Sigmoid colon (tissue), 7 donors: Measurements from ENCODE around the gene KLHL8. TPM values are rescaled to one million over a fixed set of nuclear protein-coding genes. Genes with fewer than 3 reads are reported as not detected.
A peak's percentile ranks its signal among the peaks of the same experiment; 100 is the strongest.
"Not testable (repeated sequence)": the region's sequence is repeated elsewhere in the genome, so short reads cannot be mapped to it uniquely, and the experiment has no call there.

ENCODE experiments used
- DNase-seq: peaks from one replicate; pipeline ENCODE4 v3.0.0-alpha.2; 2019
- H3K27ac ChIP-seq, 4 donors: fragments of 200-600 bp; sonication (generic); one replicate each; pipeline ENCODE4 v1.5.1; 2016 to 2019; ENCODE audit warnings: mild to moderate bottlenecking in 1 of 4
- H3K27me3 ChIP-seq, 3 donors: fragments of 200-600 bp; sonication (generic); one replicate each; pipeline ENCODE4 v1.5.1; 2019; ENCODE audit warnings: mild to moderate bottlenecking in 1 of 3
- H3K36me3 ChIP-seq, 4 donors: fragments of 200-600 bp; sonication (generic); one replicate each; pipeline ENCODE4 v1.5.1; 2016 to 2019
- H3K4me1 ChIP-seq, 4 donors: fragments of 200-600 bp; sonication (generic); one replicate each; pipeline ENCODE4 v1.5.1; 2017 to 2019
- H3K4me3 ChIP-seq, 4 donors: fragments of 200-600 bp; sonication (generic); one replicate each; pipeline ENCODE4 v1.5.1; 2017 to 2019; ENCODE audit warnings: mild to moderate bottlenecking in 2 of 4, moderate library complexity in 1 of 4
- H3K9me3 ChIP-seq, 4 donors: fragments of 200-600 bp in 3 of 4; sonication (generic) in 3 of 4; one replicate each; pipeline versions ENCODE4 v1.5.1 to v1.6.1; 2013 to 2019
- EP300 ChIP-seq, 4 donors: sonication (generic); formaldehyde crosslinking; IDR thresholded peaks; one replicate each; pipeline ENCODE4 v1.6.1; 2017; ENCODE audit warnings: antibody characterized with exemption in 4 of 4
- POLR2A ChIP-seq, 2 donors: fragments of 450-650 bp; IDR thresholded peaks; one replicate each; pipeline ENCODE4 v1.6.1; 2016; ENCODE audit warnings: antibody characterized with exemption in 2 of 2, mild to moderate bottlenecking in 2 of 2, moderate library complexity in 2 of 2
- POLR2AphosphoS5 ChIP-seq, 4 donors: sonication (generic); formaldehyde crosslinking; IDR thresholded peaks; one replicate each; pipeline ENCODE4 v1.6.1; 2017; ENCODE audit warnings: antibody characterized with exemption in 4 of 4
- WGBS, 2 donors: extraction: QIAGEN DNeasy Blood & Tissue Kit; methylation state at CpG; one replicate each; pipeline ENCODE4 v1.1.7; 2013; 5-methylcytosine and 5-hydroxymethylcytosine counted together
- intact Hi-C: fragments of 100-400 bp; cut with DNase I; formaldehyde crosslinking; loops from one replicate; pipeline ENCODE4 v1.15.1; 2023
- polyA plus RNA-seq, 3 donors: library from polyadenylated mRNA; stranded (reverse); fragments of 200-250 nt; gene quantifications; one replicate each; pipeline ENCODE4 v1.2.3, GENCODE V29; 2013
- total RNA-seq, 4 donors: library from RNA; depleted of rRNA; stranded (reverse); fragments of >200 nt; gene quantifications; one replicate each; pipeline ENCODE4 v1.1.0, GENCODE V29; 2016
- TF ChIP-seq, protein P1 (sequence below), 4 experiments: fragments of 450-650 bp in 3 of 4; fragments of 200-600 bp in 1 of 4; IDR thresholded peaks; one replicate each; pipeline ENCODE4 v1.5.1; 2016 to 2019; ENCODE audit warnings: antibody characterized with exemption in 4 of 4, mild to moderate bottlenecking in 3 of 4, moderate library complexity in 2 of 4
- donor health status: healthy with polysubstance abuse.
- donor health status: Bipolar disorder and iron deficiency.
- donor health status: healthy.

The KLHL8 gene
- total and polyA plus RNA-seq, 7 donors, result 6.4 to 21.4 (median 9.6) TPM

DNA sequence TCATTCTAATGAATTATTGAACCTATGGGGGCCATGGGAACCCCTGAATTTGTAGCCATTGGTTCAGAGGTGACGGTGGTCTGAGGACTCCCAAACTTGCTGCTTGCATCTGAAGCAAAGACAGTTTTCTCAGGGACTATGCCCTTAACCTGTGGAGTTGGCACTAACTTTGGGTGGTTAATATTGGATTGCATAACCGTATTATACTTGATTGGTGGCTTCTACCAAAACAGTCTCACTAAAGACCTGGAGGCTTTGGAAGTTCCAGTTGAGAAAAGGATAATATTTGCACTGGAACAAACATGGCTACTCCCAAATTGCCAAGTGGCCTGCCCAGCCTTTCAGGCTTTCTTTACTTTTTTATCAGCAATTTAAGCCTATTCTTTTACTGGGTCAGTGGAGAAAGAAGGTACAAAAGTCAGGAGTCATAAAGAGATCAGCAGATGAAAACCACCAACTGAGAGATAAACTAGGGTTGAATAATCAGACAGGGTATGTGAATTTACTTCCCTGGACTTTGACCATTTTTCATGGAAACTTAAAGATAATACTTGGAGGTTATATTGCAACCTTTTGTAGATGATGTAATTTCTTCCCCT lies 7.9 kb upstream of the KLHL8 start:
- H3K36me3 ChIP-seq, result no peaks in the 10 kb centered on the region
- intact Hi-C loops, result no loop called here
- H3K4me1 ChIP-seq, result no peaks in the 10 kb centered on the region
- no peaks in the 10 kb centered on the region for H3K9me3 ChIP-seq
- H3K4me3 ChIP-seq, result no peak overlapping the region
- TF ChIP-seq POLR2A (IDR thresholded peaks at IDR 0.05) (no peak), EP300 (IDR thresholded peaks at IDR 0.05) (no peak), POLR2AphosphoS5 (IDR thresholded peaks at IDR 0.05) (no peak)
- TF ChIP-seq, protein P1, sequence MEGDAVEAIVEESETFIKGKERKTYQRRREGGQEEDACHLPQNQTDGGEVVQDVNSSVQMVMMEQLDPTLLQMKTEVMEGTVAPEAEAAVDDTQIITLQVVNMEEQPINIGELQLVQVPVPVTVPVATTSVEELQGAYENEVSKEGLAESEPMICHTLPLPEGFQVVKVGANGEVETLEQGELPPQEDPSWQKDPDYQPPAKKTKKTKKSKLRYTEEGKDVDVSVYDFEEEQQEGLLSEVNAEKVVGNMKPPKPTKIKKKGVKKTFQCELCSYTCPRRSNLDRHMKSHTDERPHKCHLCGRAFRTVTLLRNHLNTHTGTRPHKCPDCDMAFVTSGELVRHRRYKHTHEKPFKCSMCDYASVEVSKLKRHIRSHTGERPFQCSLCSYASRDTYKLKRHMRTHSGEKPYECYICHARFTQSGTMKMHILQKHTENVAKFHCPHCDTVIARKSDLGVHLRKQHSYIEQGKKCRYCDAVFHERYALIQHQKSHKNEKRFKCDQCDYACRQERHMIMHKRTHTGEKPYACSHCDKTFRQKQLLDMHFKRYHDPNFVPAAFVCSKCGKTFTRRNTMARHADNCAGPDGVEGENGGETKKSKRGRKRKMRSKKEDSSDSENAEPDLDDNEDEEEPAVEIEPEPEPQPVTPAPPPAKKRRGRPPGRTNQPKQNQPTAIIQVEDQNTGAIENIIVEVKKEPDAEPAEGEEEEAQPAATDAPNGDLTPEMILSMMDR (IDR thresholded peaks at IDR 0.05), result no peak
- WGBS, 2 donors, result 18 to 74% methylated on average over 2 of the region's 2 CpGs
- no peaks in the 10 kb centered on the region for H3K27me3 ChIP-seq
- no peak for DNase-seq
- H3K27ac ChIP-seq, result no peak overlapping the region

DNA sequence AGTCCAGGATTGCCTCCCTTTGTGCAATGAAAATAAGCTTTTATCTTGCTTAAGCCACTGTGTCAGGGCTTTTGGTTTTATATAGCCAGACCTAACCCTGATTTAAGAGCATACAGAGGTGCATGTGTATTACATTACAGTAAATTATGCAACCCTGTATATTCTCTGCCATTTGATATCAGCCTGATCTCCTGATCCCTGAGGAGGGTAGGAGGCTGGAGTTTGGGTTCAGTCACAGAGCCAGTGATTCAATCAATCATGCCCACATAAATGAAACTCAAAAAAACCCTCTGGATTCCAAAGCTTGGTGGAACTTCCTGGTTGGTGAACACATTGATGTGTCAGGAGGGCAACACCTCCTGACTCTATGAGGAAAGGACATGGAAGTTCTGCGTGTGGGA lies 7.3 kb upstream of the KLHL8 start:
- DNase-seq, result no peak
- TF ChIP-seq EP300 (IDR thresholded peaks at IDR 0.05), result no peak
- TF ChIP-seq, protein P1 (IDR thresholded peaks at IDR 0.05), result no peak
- no peak for TF ChIP-seq POLR2AphosphoS5 (IDR thresholded peaks at IDR 0.05)
- no peak for TF ChIP-seq POLR2A (IDR thresholded peaks at IDR 0.05)
- no peaks in the 10 kb centered on the region for H3K4me1 ChIP-seq
- H3K27me3 ChIP-seq, result no peaks in the 10 kb centered on the region
- WGBS, 2 donors, result 55 to 87% methylated on average over 1 of the region's 1 CpG
- H3K36me3 ChIP-seq, result no peaks in the 10 kb centered on the region
- H3K4me3 ChIP-seq, result no peak overlapping the region
- H3K27ac ChIP-seq, result no peak overlapping the region
- H3K9me3 ChIP-seq, result no peaks in the 10 kb centered on the region
- intact Hi-C loops, result no loop called here

DNA sequence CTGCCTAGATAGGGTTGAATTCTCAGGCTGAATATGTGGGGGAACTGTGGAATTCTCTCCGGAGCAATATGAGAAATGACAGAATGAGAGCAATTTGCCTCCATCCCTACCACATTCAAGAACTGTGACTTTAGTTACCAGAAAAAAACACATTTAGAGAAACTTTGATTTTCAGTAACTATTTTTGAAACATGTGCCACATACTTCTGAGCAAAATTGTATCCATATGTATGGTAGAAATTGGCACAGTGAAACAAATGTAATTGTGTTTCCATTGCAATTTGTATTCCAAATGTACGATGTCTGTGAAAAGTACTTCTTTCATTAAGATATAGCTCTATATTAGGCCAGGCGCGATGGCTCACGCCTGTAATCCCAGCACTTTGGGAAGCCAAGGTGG lies 5.5 kb upstream of the KLHL8 start:
- Histone ChIP-seq H3K27me3 (no peaks in the 10 kb centered on the region), H3K27ac (no peak overlapping the region), H3K4me3 (no peak overlapping the region), H3K4me1 (peaks cover 0 to 1% (median 0%) of the 10 kb centered on the region in 4 donors), H3K9me3 (no peaks in the 10 kb centered on the region), H3K36me3 (no peaks in the 10 kb centered on the region)
- WGBS, 2 donors, result 94 to 95% methylated on average over 5 of the region's 5 CpGs
- DNase-seq, result no peak
- TF ChIP-seq EP300 (IDR thresholded peaks at IDR 0.05), result no peak
- intact Hi-C loops, result no loop called here

DNA sequence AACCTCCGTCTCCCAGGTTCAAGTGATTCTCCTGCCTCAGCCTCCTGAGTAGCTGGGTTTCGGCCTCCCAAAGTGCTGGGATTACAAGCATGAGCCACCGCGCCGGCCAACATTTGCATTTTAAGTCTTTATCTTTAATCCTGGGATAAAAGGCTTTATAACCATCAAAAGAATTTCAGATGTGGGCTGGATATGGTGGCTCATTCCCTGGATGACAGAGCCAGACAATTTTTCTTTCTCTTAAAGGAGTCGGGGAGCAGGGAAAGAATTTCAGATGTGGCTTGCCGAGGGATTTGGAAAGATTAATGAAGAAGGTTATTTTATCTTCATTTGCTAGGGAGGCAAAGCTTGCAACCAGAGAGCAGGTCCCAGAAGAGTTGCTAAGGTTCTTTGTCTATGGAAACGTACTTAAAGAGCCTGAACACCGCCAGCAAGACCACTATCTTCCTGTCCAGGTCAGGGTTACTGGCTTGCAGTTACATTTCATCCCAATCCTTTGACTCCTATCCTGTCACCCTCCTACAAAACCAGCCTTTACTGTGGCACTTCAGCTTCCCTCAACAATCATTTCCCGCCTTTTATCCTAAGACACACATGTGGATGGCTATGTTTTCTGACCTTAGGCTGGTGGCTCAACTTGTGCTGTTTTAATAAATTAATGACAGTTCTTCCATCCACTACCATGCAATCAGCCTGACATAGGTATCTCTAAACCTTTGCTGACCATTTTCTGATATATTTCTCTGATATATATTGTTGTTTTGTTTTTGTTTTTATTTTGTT lies 3.9 kb upstream of the KLHL8 start:
- no peak for TF ChIP-seq POLR2AphosphoS5 (IDR thresholded peaks at IDR 0.05)
- no peak for TF ChIP-seq EP300 (IDR thresholded peaks at IDR 0.05)
- TF ChIP-seq, protein P1 (IDR thresholded peaks at IDR 0.05), result no peak
- no peak for TF ChIP-seq POLR2A (IDR thresholded peaks at IDR 0.05)
- H3K27ac ChIP-seq, result no peak overlapping the region
- no peak overlapping the region for H3K4me3 ChIP-seq
- WGBS, 2 donors, result 80 to 87% methylated on average over 10 of the region's 10 CpGs
- no peaks in the 10 kb centered on the region for H3K27me3 ChIP-seq
- no peak for DNase-seq
- peaks cover 0 to 4% (median 0%) of the 10 kb centered on the region in 4 donors for H3K4me1 ChIP-seq
- intact Hi-C loops, result loop anchor here (5.0 kb wide), 1 partner anchor 292 kb away; no protein-coding TSS in a partner anchor
- H3K9me3 ChIP-seq, result no peaks in the 10 kb centered on the region
- no peaks in the 10 kb centered on the region for H3K36me3 ChIP-seq

DNA sequence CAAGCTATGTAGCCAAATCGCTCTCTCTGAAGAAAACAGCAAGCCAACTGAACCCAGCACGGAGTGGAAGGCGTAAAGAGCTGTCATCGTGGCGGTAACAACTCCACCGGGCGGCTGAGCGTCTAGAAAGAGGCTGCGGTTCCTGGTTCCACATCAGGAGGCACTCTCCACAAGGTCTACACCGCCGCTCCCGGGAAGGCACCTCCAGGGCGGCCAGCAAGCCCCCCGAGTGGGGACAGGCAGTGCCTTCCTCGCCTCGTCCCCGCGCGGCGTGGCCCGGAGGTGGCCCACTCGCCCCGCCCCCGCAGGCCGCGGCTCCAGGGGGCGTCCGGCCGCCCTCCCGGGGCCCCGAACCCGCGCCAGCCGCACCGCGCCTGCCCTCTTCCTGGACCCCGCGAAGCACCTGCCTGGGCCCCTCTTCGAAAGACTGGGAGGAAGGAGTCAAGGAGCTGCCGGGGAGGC lies 755 bp downstream of the KLHL8 start:
- 0% methylated on average over 40 of the region's 40 CpGs for WGBS, 2 donors
- Histone ChIP-seq H3K4me3 (peak overlapping the region; percentile 77 to 96 (median 91)), H3K4me1 (peaks cover 0 to 15% (median 8%) of the 10 kb centered on the region in 4 donors), H3K27me3 (no peaks in the 10 kb centered on the region), H3K27ac (peak overlapping the region; percentile 92 to 94 (median 92)), H3K9me3 (no peaks in the 10 kb centered on the region), H3K36me3 (no peaks in the 10 kb centered on the region)
- TF ChIP-seq POLR2AphosphoS5 (IDR thresholded peaks at IDR 0.05), result no peak
- TF ChIP-seq, protein P1 (IDR thresholded peaks at IDR 0.05), result peak in 1 of 4 experiments; percentile 5
- TF ChIP-seq POLR2A (IDR thresholded peaks at IDR 0.05), result no peak
- peak; percentile 69 for DNase-seq
- intact Hi-C loops, result loop anchor here (2.0 to 5.0 kb wide), 2 partner anchors 17 to 287 kb away; no protein-coding TSS in a partner anchor

DNA sequence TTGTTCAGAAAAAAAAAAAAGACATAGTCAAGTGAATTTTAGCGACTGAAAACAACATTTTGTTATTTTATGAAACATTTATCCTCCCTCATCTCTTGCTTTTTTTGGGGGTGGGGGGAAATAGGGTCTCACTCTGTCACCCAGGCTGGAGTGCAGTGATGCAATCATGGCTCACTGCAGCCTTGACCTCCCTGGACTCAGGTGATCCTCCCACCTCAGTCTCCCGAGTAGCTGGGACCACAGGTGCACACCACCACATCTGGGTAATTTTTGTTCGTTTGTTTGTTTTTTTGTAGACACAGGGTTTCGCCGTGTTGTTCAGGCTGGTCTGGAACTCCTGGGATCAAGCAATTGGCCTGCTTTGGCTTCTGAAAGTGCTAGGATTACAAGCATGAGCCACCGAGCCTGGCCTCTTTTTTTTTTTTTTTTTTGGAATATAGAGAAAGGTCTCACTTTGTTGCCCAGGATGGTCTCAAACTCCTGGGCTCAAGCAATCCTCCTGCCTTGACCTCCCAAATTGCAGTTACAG lies 3.1 kb downstream of the KLHL8 start:
- DNase-seq, H3K27me3 ChIP-seq, intact Hi-C loops, H3K9me3 ChIP-seq, H3K36me3 ChIP-seq, H3K27ac ChIP-seq, H3K4me3 ChIP-seq: not testable (repeated sequence)
- H3K4me1 ChIP-seq, result peaks cover 0 to 26% (median 22%) of the 10 kb centered on the region in 4 donors
- WGBS, 2 donors, result 75 to 87% methylated on average over 6 of the region's 6 CpGs
